ENCODE results near the gene PLPPR1.

- no peak for TF ChIP-seq CTCF (IDR thresholded peaks at IDR 0.05)
- TF ChIP-seq POLR2A (IDR thresholded peaks at IDR 0.05): no peak
Measured at GRCh38 chr9:101038488-101038887, 10.0 kb downstream of the PLPPR1 start.
